NCI-H2107 treated with DMSO at 0.1 percent for 48 hours (cell line): ENCODE measurements around the gene RND1.
A peak's percentile ranks its signal among the peaks of the same experiment; 100 is the strongest.
"Not testable (repeated sequence)": the region's sequence is repeated elsewhere in the genome, so short reads cannot be mapped to it uniquely, and the experiment has no call there.

Experiments used
- DNase-seq: peaks from one replicate; lab custom pipeline; 2025; ENCODE audit not compliant: unreplicated experiment; lab: John Stamatoyannopoulos, UW

The RND1 gene

DNA sequence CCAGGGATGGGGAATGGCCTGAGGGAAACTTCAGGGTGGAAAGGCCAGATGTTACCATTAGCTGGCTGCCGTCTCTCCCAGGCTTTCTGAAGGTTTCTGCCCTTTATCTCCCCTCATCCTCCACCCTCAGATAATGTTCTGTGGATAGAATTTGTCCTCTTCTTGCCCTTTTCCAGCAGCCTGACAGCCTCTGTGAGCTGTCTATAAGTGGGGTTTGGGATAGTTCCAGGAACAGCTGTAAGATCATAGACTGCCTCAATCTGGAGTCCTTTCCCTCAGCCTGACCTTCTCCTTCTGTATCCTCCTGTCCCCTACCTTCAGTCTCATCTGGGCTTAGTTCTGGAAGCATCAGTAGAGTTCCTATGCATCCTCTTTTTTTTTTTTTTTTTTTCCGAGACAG is 2.8 kb upstream of the RND1 start:
- DNase-seq = no peak

DNA sequence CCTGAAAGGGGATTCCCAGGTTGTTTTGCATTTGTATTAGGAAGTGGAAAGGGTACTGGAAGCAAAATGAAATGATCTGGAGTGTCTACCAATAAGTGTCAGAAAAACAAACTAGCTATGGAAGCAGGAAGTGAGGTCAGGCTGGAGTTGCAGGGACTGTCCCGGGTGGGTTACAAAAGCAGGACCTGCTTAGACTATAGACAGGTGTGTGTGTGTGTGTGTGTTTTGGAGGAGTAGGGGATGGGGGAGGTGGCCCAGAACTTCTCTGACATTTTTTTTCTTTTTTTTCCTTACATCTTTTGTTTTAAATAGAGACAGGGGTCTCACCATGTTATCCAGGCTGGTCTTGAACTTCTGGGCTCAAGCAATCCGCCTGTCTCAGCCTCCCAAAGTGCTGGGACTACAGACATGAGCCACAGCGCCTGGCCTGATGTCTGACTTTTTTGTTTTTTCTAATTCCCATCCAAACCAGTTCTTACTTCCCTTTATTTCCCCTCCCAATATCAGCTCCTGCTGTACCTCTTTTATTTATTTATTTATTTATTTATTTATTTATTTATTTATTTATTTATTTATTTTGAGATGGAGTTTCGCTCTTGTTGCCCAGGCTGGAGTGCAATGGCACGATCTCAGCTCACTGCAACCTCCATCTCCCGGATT is 512 bp upstream of the RND1 start:
- no peak for DNase-seq

DNA sequence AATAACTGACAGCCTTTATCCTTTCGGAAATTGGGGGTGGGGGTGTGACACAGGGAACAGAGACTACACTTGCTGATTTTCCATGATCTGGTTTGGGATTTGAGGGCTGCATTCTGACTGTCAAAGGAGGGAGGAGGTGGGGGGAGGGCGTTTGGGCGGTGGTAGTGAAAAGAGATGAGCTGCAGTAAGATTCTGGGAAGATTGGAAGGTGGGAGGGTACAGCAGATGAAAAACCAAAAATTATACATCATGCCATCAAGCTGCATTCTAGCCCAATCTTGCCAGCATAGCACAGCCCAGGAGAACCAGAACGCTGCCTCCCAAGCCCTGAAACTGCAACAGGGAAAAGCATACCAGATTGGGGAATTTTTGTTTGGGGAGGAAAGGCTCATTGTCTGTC is 2.4 kb downstream of the RND1 start:
- no peak for DNase-seq

DNA sequence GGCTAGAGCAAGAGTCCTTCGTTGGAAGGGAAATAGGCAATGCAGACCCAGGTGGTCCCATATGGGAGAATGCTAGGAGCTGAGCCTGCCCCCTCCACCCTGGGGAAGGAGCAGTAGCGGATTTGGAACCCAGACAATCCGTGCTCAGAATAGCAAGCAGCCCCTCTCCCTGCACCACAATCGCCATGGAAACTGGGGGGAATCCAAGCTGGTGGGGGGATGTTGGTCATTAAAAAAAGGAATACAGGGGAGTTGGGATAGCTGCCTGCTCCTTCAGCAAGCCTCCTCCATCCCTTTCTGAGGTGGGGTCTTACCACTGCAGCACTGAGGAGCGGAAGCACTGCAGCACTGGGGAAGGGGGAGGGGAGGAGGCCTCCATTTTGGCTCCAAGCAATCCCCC is 2.9 kb downstream of the RND1 start:
- no peak for DNase-seq

DNA sequence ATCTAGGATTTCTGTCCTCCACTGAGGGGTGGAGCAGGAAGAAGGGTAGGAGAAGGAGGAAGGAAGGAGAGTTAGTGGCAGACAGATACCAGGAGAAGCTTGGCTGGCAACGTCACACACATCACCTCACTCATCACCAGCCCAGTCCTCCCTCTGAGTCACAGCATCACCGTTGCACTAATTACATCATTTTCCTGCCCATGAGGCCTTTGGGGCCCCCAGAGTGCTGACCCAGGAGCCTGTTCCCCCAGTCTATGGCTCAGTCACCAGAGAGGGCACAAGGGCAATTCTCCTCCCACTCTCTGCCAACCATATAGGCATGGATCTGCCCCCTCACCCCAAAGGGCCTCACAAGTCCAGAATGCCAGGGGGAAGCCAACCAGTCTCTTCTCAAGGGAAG is 4.6 kb downstream of the RND1 start:
- DNase-seq = no peak

DNA sequence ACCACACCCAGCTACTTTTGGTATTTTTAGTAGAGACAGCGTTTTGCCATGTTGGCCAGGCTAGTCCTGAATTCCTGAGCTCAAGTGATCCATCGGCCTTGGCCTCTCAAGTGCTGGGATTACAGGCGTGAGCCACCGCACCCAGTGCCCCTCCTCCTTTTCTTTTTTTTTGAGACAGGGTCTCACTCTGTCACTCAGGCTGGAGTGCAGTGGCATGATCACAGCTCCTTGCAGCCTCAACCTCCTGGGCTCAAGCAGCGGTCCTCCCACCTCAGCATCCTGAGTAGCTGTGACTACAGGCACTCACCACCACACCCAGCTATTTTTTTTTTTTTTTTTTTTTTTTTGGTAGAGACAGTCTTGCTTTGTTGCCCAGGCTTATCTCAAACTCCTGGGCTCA is 5.4 kb downstream of the RND1 start:
- not testable (repeated sequence) for DNase-seq

DNA sequence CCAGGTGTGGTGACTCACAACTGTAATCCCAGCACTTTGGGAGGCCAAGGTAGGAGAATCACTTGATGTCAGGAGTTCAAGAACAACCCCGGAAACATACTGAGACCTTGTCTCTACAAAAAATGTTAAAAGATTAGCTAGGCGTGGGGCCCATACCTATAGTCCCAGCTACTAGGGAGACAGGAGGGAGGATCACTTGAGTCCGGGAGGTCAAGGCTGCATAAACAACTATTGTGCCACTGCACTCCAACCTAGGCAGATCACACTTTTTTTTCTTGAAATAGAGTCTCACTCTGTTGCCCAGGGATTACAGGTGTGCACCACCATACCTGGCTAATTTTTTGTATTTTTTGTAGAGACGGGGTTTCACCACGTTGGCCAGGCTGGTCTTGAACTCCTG is 6.1 kb downstream of the RND1 start:
- DNase-seq = no peak

DNA sequence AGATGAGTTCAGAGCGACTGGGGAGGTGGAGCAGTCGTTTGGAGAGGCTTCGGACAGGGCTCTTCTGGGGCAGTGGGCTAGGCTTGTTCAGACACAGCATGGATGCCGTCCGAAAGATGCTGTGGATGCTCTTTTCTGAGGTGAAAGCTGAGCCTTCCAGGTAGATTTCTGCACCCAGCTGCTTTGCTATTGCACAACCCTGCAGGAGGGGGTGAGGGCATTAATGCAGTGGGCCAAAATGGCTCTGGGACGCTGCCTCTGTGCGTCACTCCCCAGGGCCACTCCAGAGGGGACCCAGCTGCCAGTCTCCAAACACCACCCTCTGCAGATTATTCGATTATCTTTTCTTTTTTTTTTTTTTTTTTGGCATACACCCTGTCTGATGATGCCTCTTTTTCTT is 7.6 kb downstream of the RND1 start:
- DNase-seq = no peak

DNA sequence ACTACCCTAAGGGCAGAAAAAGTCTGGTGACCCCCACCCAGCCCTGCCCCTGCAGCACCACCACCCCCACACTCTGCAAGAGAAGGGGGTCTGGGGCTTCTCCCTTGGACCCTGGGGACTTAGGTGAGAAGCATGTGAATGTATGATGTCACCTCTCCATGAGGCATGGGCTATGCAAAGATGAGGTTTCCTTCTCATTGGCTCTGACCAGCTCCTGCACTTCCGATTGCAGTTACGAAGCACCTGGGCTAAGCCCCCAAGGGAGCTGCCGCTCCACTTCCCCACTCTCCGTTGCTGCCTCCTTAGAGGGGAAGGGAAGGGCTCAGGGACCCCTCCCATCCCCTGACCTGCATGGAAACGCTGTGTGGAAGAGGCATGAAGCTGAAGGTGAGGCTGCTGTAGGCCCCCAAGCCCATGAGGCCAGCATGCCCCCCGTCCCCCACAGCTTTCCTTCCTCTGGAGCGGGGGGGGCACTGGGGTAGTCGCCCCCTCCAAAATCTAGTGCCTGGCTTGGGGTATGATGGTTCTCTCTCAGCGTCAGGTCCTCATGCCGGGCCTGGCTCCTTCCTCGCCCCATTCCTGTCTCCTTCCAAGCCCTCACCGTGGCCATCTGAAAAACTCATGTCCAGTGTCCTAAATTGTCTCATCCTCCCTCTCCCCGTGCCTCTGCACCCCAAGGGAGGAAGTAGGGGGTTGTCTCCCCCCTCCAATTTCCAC is 8.2 kb downstream of the RND1 start:
- no peak for DNase-seq

DNA sequence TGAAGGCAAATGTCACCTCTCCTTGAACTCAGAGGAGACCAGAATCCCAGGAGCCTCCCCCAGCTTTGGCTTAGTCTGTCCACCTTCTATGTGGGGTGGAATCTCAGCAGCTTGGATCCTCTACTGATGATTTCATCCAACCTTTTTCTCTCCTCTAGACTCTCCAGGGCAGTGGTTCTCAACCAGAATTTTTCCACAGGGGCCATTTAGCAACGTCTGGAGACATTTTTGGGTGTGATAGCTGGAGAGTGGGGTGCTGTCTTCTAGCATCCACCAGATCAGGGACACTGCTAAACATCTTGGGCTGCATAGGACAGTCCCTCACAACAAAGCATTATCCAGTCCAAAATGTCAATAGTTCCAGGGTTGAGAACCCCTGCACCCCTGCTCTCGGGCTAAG is 9.3 kb downstream of the RND1 start:
- DNase-seq = no peak

DNA sequence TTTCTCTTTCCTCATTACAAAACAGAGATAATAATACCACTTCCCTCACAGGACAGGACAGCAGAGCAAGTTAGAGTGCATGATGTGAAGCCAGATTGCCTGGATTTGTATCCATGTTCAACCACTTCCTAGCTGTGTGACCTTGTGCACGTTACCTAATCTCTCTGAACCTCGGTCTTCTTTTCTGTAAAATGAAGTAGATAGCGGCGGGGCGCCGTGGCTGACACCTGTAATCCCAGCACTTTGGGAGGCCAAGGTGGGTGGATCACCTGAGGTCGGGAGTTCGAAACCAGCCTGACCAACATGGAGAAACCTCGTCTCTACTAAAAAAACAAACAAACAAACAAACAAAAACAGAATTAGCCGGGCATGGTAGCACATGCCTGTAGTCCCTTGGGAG is 10.7 kb downstream of the RND1 start:
- not testable (repeated sequence) for DNase-seq

DNA sequence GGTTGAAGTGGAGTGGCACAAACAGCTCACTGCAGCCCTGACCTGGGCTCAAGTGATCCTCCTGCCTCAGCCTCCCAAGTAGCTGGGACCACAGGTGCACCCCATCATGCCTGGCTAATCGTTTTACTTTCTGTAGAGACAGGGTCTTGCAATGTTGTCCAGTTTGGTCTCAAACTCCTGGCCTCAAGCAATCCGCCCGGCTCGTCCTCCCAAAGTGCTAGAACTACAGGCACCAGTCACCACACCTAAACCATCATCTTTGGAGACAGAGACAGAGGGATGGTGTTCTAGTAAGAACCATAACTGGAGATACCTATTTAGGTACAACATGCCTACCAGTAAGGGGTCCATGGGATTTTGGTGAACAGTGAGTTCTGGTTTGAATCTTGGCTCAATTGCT is 11.2 kb downstream of the RND1 start:
- DNase-seq = no peak

DNA sequence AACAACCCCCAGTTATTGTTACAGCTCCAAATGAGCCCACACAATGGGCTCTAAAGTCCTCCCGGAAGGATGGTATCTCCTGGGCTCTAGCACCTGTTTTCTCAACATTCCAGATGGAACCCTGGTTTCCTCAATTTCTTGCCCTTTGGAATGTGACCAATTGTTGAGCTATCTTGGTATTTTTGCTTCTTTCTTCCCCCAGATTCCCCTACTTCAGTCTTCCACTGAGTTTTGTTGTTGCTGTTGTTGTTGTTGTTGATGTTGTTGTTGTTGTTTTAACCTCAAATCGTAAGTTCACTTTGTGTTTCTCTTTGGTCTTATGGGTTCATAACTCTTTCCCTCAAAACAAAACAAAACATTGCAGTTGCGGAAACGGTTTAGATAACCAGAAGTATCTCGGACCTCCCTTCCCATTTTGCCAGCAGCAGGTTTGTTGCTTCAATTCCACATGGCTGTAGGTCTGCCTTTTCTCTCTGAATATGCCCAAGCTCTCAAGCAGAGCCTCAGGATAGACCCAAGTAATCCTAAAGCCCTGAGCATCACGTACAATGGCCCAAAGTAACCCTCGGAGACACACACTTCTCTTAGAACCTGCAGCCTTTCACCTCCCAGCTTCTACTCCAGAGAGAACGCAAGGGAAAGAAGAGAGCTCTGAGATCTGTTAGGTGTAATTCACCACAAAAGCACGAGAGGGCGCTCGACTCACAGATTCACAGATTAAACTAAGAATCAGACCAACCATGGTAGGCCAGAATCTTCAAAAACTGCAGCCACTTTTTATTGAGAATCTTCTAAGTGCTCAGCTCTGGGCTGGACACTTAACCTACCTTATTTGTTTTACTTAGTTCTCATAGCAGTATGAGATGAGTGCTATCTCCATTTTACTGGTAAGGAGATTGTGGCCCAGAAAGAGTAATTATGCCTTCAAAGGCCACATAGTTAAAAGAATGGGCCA is 12.7 kb downstream of the RND1 start:
- DNase-seq = peak; percentile 84

DNA sequence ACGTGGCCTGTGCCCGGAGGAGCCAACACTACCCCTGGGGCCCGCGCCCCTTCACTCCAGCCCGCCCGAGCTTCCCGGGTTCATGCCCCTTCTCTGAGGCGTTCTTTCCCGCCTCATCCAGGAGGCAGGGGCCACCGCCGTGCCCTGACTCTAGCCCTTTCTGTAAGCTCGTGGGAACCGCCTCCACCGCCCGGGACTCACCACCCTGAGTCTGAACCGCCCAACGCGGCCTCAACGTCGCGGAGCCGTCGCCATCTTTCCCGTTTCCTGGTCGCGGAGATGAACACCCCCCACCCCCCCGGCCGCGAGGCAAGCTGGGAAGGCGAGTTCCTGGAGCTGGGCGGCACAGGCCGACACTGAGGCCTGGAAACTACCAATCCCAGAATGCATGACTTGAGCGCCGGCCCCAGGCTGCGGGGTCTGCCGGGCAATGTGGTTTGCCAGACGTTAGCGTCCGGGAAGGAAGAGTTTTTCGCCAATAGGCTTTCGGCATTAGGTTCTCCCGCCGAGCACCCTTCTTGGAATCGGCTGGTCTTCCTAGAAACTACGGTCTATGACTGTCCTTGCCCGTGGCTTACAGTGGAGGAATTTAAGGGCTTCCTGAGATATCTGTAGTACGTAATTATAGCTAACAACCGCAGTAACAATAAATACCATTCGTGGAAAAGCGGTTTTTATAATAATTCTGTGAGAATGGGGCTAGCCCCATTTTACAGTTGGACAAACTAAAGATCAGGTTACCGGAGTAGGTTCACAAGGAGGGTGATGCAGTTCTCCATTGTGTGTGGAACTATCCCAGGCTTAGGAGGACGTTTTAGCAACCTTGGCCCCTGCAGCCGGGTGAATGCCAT is 13.6 kb downstream of the RND1 start, which contains the start of gene DDX23:
Gene DDX23 (minus strand): TSS at position 281 of the 851 bp plus-strand sequence. CDS start 6,381 bp downstream, outside the sequence.
- peak; percentile 97 for DNase-seq

DNA sequence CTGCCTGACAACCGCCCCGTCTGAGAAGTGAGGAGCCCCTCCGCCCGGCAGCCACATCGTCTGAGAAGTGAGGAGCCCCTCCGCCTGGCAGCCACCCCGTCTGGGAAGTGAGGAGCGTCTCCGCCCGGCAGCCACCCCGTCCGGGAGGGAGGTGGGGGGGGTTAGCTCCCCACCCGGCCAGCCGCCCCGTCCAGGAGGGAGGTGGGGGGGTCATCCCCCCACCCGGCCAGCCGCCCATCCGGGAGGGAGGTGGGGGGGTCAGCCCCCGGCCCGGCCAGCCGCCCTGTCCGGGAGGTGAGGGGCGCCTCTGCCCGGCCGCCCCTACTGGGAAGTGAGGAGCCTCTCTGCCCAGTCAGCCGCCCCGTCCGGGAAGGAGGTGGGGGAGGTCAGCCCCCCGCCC is 23.6 kb downstream of the RND1 start:
- not testable (repeated sequence) for DNase-seq

DNA sequence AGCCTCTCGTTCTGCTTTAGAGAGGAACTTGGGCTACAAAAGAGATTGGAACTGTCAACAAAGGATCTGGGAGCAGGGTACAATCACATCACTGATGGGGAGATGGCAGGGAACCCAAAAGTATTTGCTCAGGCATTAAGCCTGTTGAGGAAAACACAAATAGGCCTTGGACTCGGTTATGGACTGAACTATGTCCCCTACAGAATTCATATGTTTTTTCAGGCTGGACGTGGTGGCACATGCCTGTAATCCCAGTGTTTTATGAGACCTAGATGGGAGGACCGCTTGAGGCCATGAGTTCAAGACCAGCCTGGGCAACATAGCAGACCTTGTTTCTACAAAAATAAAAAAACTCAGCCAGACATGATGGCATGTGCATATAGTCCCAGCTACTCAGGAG is 27.6 kb downstream of the RND1 start:
- no peak for DNase-seq

DNA sequence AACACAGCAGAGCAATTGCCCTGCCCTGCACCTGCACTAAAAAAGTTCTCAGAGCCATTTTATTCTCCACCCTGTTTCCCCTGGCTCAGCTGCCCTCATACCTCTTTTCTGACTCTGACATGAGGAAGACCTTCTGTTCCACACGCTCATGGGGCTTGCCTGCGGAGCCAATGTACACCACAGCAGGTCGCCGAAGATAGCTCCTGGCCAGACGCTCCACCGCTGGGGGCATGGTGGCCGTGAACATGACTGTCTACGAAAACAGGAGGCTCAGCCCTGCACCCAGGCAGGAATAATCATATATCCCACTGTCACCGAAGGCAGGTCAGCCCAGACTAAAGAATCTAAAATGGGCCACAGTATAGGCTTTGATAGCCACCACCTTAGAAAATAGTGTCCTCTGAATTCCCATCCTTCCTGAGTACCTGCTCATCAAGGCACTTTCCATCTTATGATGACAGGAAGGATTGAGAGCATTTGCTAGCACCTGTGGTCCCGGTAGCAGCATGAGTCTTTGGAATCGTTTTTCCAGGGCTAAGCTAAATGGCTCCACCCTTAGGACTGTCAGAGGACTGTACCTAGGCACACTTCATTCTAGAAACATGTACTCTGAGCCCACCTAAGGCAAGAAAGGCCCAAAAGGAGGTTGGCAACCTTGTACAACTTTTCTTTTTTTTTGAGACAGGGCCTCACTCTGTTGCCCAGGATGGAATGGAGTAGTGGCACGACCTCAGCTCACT is 33.2 kb downstream of the RND1 start:
- DNase-seq = no peak

DNA sequence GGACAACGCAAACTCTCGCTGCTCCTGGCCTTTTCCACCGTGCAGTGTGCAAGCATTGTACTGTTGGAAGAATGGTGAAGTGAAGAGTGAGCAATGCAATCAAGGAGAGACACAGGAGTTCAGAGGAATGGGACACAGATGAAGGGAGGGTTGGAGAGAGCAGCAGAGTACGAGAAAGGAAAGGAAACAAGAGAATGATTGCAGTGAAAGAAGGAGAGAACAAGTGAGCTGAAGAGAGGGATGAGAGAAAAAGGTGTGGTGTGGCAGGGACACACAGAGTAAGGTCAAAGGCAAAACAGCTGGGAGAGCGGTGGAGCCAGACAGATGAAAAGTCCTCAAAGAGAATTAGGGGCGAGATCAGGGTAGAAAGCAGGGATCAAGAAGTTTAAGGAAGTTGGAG is 34.4 kb downstream of the RND1 start:
- DNase-seq = no peak

DNA sequence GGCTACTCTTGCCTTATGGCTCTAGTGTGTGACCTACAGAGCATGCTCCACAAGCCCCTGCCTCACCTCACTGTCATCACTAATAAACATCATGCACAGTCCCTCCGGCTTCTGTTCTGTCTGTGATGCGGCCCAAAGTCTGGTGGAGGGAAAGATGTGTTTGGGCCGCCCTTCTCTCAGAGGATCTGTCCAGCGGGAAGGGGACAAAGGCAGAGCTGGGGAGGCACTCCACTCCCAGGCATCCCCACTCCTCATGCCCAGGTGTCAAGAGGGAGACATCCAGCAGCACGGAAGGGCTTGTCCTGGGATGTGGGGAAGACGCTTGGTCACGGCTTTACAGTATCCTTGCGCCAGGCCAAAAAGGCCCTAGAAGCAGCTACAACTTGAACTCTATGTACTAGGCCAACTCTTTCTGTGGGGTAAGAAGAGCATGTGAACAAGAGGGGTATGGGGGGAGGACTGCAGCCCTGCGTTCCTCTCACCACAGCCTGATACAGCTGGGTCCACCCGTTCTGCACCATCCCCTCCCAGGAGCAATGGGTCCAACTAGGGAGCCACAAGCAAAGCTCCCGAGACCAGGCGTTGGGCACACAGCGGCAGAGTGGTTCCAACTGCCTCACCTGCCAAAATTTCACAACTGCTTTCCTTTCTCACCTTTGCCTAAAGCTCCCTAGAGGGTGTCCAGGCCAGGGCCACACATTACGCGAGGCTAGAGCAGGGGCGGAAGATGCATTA is 36.7 kb downstream of the RND1 start:
- no peak for DNase-seq
